Suppressor macrophage (primary cell): Measurements from ENCODE around the gene CTNNA3.

ENCODE experiments used
- DNase-seq, 4 experiments: peaks; one replicate each; pipeline ENCODE4 v3.0.0-alpha.2; 2020 to 2022

CTNNA3 gene

DNA sequence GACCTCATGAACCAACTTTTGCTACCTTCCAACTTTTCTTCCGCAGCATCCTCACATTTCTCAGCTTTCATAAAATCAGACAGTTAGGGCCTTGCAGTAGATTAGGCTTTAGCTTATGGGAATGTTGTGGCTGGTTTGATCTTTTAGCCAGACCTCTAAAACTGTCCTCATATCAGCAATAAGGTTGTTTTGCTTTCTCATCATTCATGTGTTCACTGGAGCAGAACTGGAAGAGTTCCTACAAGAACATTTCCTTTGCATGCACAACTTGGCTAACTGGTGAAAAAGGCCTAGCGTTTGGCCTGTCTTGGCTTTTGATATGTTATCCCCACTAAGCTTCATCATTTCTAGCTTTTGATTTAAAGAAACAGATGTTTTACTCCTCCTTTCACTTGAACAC lies 900.1 kb downstream of the CTNNA3 start:
- DNase-seq = no peak

DNA sequence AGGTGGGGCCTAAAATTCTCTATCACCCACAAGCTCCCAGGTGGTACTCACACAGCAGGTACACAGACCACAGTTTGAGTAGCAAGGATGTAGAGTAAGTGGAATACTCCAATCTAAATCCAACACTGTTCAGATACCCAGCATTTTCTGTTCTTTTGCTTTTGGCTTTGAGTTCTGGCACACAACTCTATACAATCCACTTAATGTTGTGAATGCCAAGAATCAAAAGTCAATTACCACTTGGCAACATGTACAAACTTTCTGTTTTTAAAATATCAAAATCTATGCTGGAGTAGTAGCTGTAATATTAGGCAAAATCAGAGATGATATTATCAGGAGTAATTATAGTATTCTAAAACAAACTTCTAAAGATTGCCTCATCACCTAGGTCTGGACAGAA lies 903.6 kb downstream of the CTNNA3 start:
- no peak for DNase-seq

DNA sequence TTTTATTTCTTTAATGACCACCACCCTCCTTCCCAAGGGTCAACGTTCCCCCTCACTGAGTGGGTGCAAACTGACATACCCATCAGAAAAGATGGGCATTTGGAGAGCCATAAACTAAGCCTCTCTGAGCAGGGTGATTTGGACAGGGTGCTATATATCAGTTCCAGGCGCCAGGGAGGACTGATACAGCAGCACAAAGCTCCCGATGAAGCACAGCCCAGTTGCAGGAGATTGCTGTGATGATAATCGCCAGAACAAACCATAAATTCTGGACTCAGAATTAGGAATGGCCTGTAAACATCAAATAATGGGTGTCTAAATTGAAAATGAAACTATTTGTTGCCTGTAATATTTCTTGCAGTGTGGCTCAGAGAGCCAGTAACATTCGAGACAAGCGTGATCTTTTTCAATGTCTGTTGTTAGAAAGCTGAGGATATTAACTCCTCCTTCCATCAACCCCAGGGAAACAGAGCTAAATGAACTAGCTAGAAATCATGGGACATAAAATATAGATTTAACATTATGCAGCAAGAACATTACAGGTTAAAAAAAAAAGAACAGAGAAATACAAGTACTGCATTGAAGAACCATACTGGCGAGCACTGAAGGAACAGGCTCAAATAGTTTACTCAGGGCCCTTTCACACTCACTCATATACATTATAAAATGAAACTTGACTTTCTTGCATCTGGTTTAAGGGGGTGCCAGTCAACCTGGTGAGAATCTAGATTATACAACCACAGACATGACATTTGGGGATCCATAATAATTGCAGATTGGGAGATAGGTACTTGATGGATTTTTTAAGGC lies 907.6 kb downstream of the CTNNA3 start:
- DNase-seq = no peak

DNA sequence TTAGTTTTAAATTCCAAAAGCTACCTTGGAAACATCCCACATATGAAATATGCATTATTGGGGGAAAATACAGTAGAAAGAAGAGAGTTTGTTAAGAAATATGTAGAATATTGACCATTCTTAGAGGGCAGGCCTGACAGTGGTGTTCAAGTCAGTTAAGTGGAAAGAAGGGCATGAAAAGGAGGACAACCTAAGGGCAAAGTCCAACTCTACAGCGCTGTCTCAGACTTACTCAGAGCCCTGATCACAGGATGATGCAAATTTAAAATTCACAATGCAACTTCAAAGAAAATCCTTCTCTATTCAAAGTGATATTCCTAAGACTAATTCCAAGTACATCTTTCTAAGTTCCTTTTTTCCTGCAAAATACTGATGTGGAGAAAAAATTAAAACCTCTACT lies 909.3 kb downstream of the CTNNA3 start:
- no peak for DNase-seq

DNA sequence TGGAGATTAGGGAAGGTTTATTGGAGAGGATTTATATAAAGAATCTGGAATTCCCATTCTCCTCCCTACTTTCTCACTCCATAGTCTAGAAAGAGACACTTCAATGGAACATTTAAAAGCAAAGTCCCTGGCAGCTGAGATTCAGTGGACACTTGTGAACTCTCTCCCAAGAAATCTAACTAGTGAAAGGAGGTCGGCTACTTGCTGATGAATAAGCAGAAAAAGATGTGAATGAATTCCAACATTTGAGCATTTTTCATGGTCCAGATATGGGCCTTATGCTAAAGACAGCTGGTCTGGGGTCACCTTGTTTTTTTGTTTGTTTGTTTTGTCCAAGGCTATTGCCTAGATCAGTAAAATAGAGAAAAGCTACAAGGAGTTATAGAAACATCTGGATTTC lies 911.2 kb downstream of the CTNNA3 start:
- no peak for DNase-seq

DNA sequence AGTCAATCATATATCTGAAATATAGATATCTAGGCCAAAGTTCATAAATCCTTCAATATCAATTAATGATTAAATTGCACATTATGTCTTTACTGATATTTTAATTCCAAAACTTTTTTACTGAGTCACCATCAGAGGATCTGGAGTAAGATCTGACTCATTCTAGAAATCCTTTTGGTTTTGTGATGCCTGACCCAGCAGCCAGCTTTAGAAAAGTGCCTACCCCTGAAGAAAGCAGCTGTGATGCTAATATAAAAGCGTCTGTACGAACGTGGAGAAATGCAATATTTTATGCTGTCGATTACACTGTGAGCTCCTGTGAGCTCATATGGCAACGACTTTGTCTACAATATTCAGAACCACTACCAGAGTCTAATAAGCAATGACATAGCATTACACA lies 912.7 kb downstream of the CTNNA3 start:
- no peak for DNase-seq

DNA sequence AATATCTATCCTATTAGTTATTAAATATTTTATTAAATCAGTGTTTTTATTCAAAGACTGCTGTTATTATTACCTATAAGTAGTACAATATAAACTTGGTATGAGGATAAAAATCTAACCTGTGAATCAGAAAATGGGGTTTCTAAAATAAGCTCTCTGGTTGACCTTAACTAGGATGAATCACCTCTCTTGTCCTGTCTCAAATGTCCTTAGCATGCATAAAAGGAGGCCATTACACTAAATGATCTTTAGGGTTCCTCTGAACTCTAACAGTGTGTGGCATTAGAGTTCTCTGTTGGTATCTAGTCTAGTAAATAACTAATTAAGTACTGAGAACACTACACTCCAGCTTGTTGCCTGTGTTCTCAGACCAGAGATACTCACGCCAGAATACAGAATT lies 913.2 kb downstream of the CTNNA3 start:
- no peak for DNase-seq

DNA sequence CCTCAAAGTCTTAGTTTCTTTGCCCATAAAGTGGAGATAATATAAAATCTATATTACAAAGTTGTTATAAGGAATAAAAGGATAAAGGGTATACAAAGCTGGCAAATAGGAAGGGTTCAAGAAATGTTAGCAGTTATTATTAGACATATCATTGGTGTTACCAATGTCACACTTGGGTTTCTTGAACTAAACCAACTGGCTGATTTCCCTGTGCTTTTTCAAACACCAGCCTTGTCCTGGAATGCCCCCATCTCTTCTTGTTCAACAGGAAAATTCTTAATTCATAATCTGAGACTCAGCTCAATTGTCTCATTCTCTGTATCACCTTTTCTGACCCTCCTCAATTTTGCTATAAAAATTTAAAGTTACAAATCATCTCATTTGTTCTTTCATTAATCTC lies 913.9 kb downstream of the CTNNA3 start:
- DNase-seq = no peak

DNA sequence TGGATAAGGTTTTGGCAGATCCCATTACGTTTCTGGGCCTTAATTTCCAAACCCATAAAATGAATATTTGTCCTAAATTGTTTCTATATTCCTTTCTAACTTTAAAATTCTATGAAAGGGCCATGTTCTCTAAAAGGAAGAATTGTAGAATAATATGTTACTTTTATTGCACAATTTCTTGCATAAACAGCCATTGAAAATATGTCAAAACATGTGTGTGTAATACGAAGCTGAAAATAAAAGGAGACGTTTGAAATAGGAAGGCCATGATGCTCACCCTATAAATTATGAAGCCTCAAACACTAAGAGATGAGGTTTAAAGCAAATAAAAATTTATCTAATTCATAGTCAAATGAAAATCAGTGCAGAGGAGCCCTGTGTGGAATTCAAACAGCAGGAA lies 915.2 kb downstream of the CTNNA3 start:
- DNase-seq = no peak

DNA sequence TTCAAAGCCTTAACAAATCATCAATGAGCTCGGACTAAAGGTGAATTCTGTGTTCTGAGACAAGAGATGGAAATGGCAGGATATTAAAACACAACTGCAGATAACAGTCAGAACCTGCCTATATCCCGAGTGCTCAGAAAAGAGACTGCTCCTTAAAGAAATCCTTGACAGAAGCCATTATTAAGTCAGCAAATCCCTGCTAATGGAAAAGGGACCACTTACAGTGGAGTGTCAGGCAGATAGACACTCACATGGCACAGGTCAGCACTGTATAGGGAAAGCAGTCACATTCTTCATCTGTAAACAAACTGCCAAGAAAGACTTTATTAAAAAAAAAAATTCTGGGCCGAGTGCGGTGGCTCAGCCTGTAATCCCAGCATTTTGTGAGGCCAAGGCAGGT lies 917.6 kb downstream of the CTNNA3 start:
- no peak for DNase-seq

DNA sequence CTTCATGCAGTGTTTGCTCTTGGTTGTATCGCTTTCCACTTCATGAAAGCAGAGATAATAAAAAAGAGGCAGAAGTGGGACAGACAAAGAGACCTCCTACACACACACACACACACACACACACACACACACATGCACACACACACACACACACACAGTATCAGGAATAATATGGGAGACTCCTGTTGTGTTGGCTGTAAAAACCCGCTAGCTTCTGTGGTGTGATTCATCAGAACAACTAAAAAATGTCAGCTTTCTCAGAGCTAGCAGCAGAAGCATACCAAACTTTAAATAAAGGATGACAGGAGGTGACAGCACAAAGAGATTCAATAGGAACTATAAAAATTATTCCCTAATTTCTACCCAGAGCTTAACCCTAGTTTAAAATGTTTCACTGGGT lies 918.3 kb downstream of the CTNNA3 start:
- no peak for DNase-seq

DNA sequence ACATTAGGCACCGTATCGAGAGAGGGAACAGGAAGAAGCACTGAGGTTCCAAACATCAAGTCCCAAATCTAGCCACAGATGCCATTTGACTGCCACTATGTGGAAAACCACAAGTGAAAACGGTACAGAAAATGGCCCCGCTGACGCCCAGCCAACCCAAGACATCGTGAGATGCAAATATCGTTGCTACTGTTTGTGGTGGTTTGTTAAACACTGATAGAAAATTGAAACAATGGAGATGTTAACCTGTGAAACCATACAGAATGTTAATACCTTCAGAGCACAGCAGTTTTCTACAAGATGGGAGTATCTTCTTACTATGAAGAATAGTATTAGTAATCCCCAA lies 922.5 kb downstream of the CTNNA3 start:
- no peak for DNase-seq

DNA sequence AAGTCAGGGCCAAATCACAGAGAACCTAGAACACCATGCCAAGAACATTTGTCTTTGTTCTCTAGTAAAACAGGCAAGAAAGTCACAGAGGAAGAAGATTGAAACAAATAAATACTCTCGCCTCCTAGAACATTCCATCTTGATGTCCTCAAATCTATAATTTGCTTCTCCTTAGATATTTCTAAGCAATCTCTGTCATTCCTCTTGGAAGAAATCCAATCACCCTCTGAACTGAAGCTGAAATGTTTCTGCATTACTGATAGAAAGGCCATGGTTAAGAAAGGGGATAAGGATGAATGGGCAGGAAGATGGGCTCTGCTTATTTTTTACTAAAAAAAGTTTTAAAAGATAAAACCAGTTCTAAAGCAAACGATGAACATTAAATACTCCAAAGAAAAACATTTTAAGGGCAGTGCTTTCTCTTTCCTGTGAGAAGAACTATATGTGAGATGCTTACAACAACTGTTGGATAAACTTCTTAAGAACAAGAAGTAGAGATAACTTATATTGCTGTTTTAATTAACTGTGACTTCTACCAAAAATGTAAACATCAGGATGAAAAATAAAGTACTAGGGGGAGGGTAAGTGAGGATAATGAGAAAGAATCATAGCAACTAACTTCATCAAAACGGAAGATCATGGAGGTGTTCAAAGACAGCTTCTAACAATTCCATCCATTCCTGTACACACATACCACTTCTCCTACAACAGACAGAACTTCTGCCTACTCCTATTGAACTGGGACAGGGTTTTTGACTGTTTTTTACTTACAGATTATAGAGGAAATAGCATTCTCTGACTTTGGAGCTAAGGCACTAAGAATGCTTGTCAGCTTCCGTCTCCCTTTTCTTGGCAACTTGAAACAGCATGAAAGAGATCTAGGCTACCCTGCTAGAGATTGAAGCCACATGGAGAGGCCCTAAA lies 923.2 kb downstream of the CTNNA3 start:
- no peak for DNase-seq

DNA sequence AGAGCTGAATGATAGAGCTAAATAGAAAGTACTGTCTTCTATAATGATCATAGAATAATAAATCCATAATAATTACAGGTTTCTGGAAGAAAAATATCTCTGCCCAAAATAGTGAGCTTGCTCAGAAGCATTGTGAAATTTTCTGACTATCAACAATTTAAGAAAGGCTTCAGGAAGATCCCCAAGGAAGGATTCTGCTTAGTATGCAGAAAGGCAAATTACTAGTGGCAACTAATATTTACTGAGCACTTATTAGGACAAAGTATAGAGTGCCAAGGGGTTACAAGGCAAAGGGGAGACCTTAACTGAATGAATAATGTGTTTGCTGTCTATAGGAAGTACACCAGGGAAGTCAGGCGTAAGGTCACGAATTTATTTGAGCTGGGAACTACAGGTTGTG lies 928.3 kb downstream of the CTNNA3 start:
- DNase-seq = no peak

DNA sequence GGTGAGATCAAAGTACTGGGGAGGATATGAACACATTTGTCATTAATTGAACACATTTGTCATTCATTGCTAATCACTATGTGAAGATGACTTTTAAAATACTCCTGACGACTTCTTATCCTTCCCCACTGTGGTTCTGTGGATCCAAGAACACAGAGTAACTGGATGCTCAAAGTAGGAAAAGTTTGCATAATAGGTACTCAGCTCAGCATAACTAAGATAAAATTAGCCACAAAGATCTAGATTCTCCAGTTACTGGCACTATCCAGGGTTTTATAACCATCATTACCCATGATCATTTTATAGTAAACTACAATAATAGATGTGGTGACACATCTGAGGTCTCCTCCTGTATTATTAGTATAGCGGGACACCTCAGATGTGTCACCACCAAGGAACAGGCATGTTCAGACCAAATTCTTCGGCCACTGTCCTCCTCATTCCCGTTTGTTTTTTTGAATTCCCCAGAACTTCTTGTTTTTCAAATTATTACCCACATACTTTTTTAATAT lies 933.7 kb downstream of the CTNNA3 start:
- DNase-seq = no peak

DNA sequence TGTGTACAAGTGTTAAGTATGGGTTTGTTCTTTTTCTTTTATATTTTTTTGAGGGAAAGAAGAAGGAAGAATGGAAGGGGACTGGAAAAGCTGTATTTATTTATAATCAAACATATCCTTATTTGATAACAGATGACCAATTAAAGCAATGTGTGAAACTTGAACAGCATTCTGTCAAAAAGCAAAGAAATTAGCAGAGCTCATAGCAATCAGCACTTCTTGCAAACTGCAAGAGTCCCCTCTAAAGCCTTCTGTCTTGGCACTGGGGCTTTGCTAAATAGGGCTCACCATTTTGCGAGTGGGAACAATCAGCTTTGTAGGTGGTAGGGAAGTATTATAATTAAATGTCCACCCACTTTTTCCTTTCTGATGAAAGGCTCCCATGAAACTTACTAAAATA lies 935.1 kb downstream of the CTNNA3 start:
- DNase-seq = no peak

DNA sequence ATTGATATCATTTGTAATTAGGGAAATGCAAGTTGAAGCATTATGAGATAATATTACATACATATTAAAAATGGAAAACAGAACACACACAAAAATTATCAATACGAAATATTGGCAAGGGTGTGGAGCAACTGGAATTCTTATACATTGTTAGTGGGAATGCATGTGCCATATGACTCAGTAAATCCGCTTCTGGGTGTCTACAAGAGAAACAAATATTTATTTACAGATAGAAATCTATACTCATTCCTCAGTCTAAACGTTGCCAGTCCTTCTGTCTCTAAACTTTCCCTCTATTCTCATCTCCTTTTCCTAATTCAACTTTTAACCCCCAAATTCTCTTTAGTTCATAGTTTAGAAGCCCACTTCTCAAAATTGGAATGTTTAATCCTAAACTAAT lies 940.5 kb downstream of the CTNNA3 start:
- no peak for DNase-seq

DNA sequence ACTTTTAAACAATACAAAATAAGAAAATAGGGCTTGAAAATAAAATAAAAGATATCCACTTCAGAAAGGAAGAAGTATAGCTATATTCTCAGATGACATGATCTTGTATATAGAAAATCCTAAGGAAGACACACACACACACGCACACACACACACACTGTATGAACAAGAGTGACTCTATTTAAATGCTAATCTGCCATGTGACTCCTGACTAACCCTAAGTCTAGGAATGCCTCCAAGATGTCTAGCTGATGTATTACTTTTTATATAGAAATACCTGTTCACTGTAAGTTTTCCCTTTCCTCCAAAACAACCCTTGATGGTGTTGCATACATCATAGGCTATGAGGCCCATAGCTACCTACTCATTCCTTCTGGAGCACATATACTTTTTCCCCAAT lies 943.3 kb downstream of the CTNNA3 start:
- no peak for DNase-seq

DNA sequence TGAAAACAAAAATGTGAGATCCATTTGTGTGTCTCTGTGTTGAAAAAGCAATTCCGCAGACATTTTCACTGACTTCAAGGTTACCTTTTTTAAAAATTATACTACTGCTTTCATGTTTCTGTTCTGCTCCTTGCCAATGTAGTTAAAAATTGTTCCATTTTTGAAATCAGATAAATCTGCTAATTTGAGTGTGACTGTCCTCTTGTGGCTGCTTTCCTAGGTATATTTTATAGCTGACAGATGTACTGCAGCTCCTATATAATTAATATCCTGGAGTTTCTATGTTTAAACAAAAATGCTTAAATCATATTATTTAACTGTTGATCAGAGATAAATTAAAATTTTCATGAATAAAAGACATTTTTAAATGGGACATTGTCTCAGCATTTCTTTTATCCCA lies 947.8 kb downstream of the CTNNA3 start:
- no peak for DNase-seq

DNA sequence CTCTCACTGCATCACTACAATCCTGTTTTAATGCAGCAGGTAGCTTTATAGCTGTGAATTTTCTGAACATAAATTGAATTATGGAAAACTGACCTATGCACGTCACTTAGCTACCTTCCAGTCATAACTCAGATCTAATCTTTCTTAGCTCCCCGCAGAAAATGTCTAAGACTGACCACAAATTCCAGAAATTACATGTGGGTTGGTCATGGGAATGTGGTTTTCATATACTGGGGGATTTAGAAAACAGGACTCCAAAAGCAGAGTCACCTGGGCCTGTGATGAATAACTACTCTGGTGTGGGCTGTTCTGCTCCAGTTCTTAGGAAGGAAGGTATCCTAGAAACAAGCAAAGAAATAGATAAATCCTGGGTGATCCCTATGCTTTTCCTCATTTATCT lies 948.5 kb downstream of the CTNNA3 start:
- no peak for DNase-seq

DNA sequence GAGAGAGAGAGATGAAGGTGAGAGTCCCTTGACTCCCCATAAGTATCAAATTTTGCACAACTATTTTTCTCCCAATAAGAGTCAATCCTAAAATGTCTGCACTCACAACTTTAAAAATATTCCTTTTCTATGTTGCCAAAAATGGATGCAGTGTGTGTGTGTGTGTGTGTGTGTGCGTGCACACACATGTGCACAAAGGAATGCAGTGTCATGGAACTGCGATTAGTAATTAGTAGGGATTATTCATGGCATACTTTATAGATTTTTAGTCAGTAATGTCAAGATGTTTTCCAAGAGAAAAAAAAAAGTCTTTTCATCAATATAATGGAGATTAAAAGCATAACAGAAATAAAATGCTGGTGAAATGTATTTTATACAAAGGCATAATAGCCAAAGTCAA lies 949.3 kb downstream of the CTNNA3 start:
- DNase-seq = no peak

DNA sequence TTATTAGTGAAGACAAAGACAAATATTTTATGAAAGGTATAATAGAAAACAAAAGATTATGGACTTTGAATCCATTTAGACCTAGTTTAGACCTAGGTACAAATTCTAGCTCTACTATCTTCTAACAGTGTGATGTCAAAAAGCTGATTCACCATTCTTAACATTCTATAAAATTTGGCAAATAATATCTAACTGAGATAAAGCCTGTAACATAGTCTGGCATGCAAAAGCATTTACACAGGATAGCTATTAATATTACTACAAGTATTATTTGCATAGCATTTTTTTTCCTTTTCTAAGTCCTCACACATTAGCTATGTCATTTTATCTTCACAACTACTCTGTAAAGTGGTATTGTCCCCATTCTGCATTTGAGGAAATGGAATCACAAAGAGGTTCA lies 949.7 kb downstream of the CTNNA3 start:
- no peak for DNase-seq

DNA sequence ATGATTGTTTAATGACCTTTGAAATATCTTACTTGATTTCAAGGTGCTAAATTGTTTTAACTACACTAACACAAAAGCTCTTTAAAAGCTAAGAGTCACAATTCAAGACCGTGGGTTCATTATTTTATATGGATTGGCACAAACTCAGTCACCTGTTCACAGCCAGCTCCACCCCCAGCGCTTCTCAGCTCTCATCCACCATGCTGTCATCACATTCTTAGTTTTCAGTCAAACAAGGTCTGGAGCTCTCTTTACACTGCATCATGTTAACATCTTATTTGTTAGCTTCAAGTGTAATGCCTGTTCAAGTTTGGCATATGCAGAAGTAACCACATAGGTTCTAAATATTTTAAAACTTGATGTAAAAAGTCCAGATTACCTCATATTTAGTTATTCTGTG lies 951.1 kb downstream of the CTNNA3 start:
- DNase-seq = no peak

DNA sequence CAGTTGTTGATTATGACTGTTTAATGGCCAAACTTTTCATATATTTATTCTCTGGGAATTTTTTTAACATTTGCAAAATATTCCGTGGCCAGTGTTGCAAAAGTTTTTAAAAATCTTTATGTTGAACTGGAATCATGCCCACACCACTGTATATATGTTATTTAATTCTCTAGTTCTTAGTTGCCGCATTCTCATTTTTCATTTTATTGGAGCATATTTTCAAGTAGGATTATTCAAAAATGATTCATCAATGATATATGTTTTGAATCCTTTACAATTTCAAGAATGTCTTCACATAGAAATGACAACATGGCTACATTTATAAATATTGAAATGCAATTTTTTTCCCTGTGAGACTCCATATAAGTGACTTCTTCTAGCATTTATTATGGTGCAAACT lies 958.8 kb downstream of the CTNNA3 start:
- no peak for DNase-seq
